Measurements from ENCODE around the gene SAP30BP. TPM values are rescaled to one million over a fixed set of nuclear protein-coding genes. Genes with fewer than 3 reads are reported as not detected.

Gene SAP30BP
- total and polyA plus RNA-seq, 2 of the 8 experiments (the other 6 are each of a cell fraction or from before 2014, with no cell fraction given) = 63.3 to 79.9 TPM

- no peak overlapping the region for H2BK120ac ChIP-seq (replicated peaks; ENCODE audit: low read depth, low read length)
- CTCF ChIA-PET (ENCODE audit: partially characterized antibody) = interaction anchor here (0.6 to 59.2 kb wide), 7 partner anchors 3 to 401 kb away, joined by 3 to 2200 read pairs (median 4); partner anchors contain the start of genes RECQL5, SAP30BP and SMIM5
- H4K5ac ChIP-seq (ENCODE audit: insufficient read length, low read depth, low read length) = no peak overlapping the region
- H3K56ac ChIP-seq (replicated peaks; ENCODE audit: insufficient read length, low read depth, low read length) = no peak overlapping the region
- no peak overlapping the region for H4K8ac ChIP-seq (ENCODE audit: extremely low read depth, insufficient read depth, low read length)
- H3K4me1 ChIP-seq (replicated peaks in 1 of 4; ENCODE audit: control insufficient read depth in 3 of 4, insufficient read depth in 4 of 4, low read length in 3 of 4) = peaks cover 5 to 16% (median 10%) of the 10 kb centered on the region in 4 experiments
- H3K27ac ChIP-seq (ENCODE audit: low read depth, low read length) = no peak overlapping the region
- DNase-seq (ENCODE audit: low read depth in 1 of 2, low spot score in 2 of 2) (no peak), FAIRE-seq (no peak)
- no peak overlapping the region for H3K23ac ChIP-seq (ENCODE audit: insufficient read length)
- H3K18ac ChIP-seq (ENCODE audit: extremely low read depth, low read length) = no peak overlapping the region
- H3K14ac ChIP-seq (ENCODE audit: insufficient read length) = no peak overlapping the region
- H3K9ac ChIP-seq (replicated peaks in 1 of 4; ENCODE audit: extremely low read depth in 1 of 4, low read depth in 3 of 4, low read length in 3 of 4) = no peak overlapping the region
- H3K4me2 ChIP-seq (ENCODE audit: insufficient read depth in 1 of 2, low read depth in 2 of 2, low read length in 2 of 2) = no peak overlapping the region
- H3K27me3 ChIP-seq (replicated peaks in 1 of 4; ENCODE audit: control insufficient read depth in 3 of 4, extremely low read depth in 1 of 4, insufficient read depth in 3 of 4, low read length in 3 of 4) = no peaks in the 10 kb centered on the region
- POLR2A ChIA-PET (ENCODE audit: partially characterized antibody) = interaction anchor here (0.6 to 2.2 kb wide), 5 partner anchors 11 to 143 kb away, joined by 3 to 9 read pairs (median 3); partner anchors contain the start of gene UNK
- H2BK12ac ChIP-seq (ENCODE audit: low read depth, low read length) = no peak overlapping the region
- no peak overlapping the region for H4K91ac ChIP-seq (replicated peaks; ENCODE audit: insufficient read length, low read length)
- H2AFZ ChIP-seq (ENCODE audit: low read length) = no peak overlapping the region
- no peak overlapping the region for H3K4me3 ChIP-seq (ENCODE audit: extremely low read depth in 1 of 4, insufficient read depth in 2 of 4, low read depth in 3 of 4, low read length in 4 of 4)
- H2BK20ac ChIP-seq (ENCODE audit: low read length) = no peak overlapping the region
- no peaks in the 10 kb centered on the region for H3K23me2 ChIP-seq (ENCODE audit: low read depth, low read length)
- 92% methylated on average over 9 of the region's 9 CpGs; no CpG with 5 or more reads in 1 of the 2 experiments for WGBS, 2 experiments (ENCODE audit: extremely low coverage in 1 of 2, insufficient coverage in 1 of 2, insufficient read length in 1 of 2, insufficient replicate concordance in 2 of 2, low coverage in 1 of 2, low lambda C conversion rate in 2 of 2, missing lambda C conversion rate in 1 of 2)
- no peak overlapping the region for H2BK15ac ChIP-seq (ENCODE audit: low read length)
- no peak overlapping the region for H2BK5ac ChIP-seq (ENCODE audit: low read depth, low read length)
- no peak overlapping the region for H3K4ac ChIP-seq (replicated peaks; ENCODE audit: insufficient read length, low read depth, low read length)
- no peaks in the 10 kb centered on the region; a peak in 1 of 4 replicates for H3K79me2 ChIP-seq (ENCODE audit: control insufficient read depth in 1 of 2, insufficient read depth in 2 of 2, low read length in 2 of 2)
- H4K20me1 ChIP-seq (replicated peaks in 1 of 2; ENCODE audit: control insufficient read depth in 1 of 2, insufficient read depth in 2 of 2, low read length in 2 of 2) = peaks cover 0 to 4% of the 10 kb centered on the region in 2 experiments
- H3K9me3 ChIP-seq (ENCODE audit: insufficient read depth in 2 of 2, low read depth in 1 of 2, low read length in 1 of 2) = no peaks in the 10 kb centered on the region
- H3K36me3 ChIP-seq (ENCODE audit: control insufficient read depth in 2 of 4, insufficient read depth in 4 of 4, low read length in 3 of 4) = no peaks in the 10 kb centered on the region; a peak in 1 of 8 replicates
- H2AK5ac ChIP-seq (ENCODE audit: low read depth, low read length) = no peak overlapping the region
- no peaks in the 10 kb centered on the region; the same call in 1 of the 2 replicates for H3K79me1 ChIP-seq (ENCODE audit: low read depth, low read length)
- TF ChIP-seq GABPA (IDR thresholded peaks at IDR 0.05; ENCODE audit: borderline replicate concordance, insufficient read depth, low read length) (no peak), SP2 (IDR thresholded peaks at IDR 0.05; ENCODE audit: low read length) (no peak), SIRT6 (IDR thresholded peaks at IDR 0.05; ENCODE audit: low read length) (no peak), EZH2 (IDR thresholded peaks at IDR 0.05; ENCODE audit: low read depth, low read length, severe bottlenecking) (no peak), CREB1 (IDR thresholded peaks at IDR 0.05) (no peak), ZNF274 (IDR thresholded peaks at IDR 0.05; ENCODE audit: borderline replicate concordance, extremely low read depth, low read length) (no peak), HDAC6 (IDR thresholded peaks at IDR 0.05; ENCODE audit: low read depth, low read length) (no peak), SP4 (IDR thresholded peaks at IDR 0.05; ENCODE audit: low read length) (no peak), JUN (IDR thresholded peaks at IDR 0.05; ENCODE audit: low read depth, low read length) (no peak), CBX5 (IDR thresholded peaks at IDR 0.05; ENCODE audit: low read depth, low read length) (no peak), POLR2A (IDR thresholded peaks at IDR 0.05; ENCODE audit: control extremely low read depth in 1 of 2, low read depth in 2 of 2, low read length in 2 of 2) (no peak), FOSL1 (IDR thresholded peaks at IDR 0.05; ENCODE audit: insufficient read depth, low read depth, low read length) (no peak), CTBP2 (IDR thresholded peaks at IDR 0.05; ENCODE audit: borderline replicate concordance, insufficient read depth, insufficient read length, low read length) (no peak), SIN3A (conservative IDR thresholded peaks at IDR 0.05 in 1 of 2, IDR thresholded peaks at IDR 0.05 in 1 of 2; ENCODE audit: low read depth in 1 of 2, low read length in 2 of 2) (no peak), BACH1 (IDR thresholded peaks at IDR 0.05; ENCODE audit: low read length) (no peak), SRF (IDR thresholded peaks at IDR 0.05; ENCODE audit: low read depth, low read length) (no peak)
Measured at GRCh38 chr17:75641343-75641742, 25.8 kb upstream of the SAP30BP start.

All from H1 (cell line).